GM18951 (cell line): ENCODE data around the gene FBXO10.
"Not testable (repeated sequence)": the region's sequence is repeated elsewhere in the genome, so short reads cannot be mapped to it uniquely, and the experiment has no call there.

Source experiments
- POLR2A ChIP-seq: IDR thresholded peaks from 4 replicates; pipeline ENCODE4 v1.6.1; 2011; ENCODE audit warnings: mild to moderate bottlenecking; ENCODE audit not compliant: insufficient read length, insufficient read depth; ENCODE audit errors: extremely low read depth
- in situ Hi-C: fragments of 300-500 bp; cut with MboI; formaldehyde crosslinking; loops from one replicate; pipeline ENCODE4 v1.12.0; 2022; ENCODE audit warnings: low sequenced_read_pairs, mixed read lengths, inconsistent platforms; ENCODE audit not compliant: unreplicated experiment

Gene FBXO10

GRCh38 chr9:37528652-37529471 is 47.3 kb downstream of the FBXO10 start:
- TF ChIP-seq POLR2A, result no peak
- in situ Hi-C loops, result no loop called here

GRCh38 chr9:37523916-37524315 is 52.3 kb downstream of the FBXO10 start:
- in situ Hi-C loops, result no loop called here
- no peak for TF ChIP-seq POLR2A

GRCh38 chr9:37522971-37523370 is 53.2 kb downstream of the FBXO10 start:
- in situ Hi-C loops, result no loop called here
- TF ChIP-seq POLR2A, result no peak

- no peak for TF ChIP-seq POLR2A
- in situ Hi-C loops, result no loop called here
Observed at GRCh38 chr9:37521111-37521510, 55.1 kb downstream of the FBXO10 start.

GRCh38 chr9:37520641-37521040 is 55.5 kb downstream of the FBXO10 start:
- TF ChIP-seq POLR2A, result no peak
- in situ Hi-C loops, result no loop called here

- in situ Hi-C loops, result no loop called here
- no peak for TF ChIP-seq POLR2A
Observed at GRCh38 chr9:37517923-37518322, 58.3 kb downstream of the FBXO10 start.

- TF ChIP-seq POLR2A, result no peak
- in situ Hi-C loops, result no loop called here
Observed at GRCh38 chr9:37515620-37516258, 60.4 kb downstream of the FBXO10 start.

- TF ChIP-seq POLR2A, result no peak
- in situ Hi-C loops, result no loop called here
Observed at GRCh38 chr9:37514999-37515398, 61.2 kb downstream of the FBXO10 start.

GRCh38 chr9:37514415-37514814 is 61.8 kb downstream of the FBXO10 start:
- in situ Hi-C loops, result not testable (repeated sequence)

GRCh38 chr9:37512437-37512836 is 63.7 kb downstream of the FBXO10 start:
- in situ Hi-C loops, result no loop called here
- TF ChIP-seq POLR2A, result no peak

GRCh38 chr9:37511016-37512010 is 64.9 kb downstream of the FBXO10 start:
- TF ChIP-seq POLR2A, result no peak
- in situ Hi-C loops, result no loop called here

- in situ Hi-C loops, result not testable (repeated sequence)
Observed at GRCh38 chr9:37510053-37510452, 66.1 kb downstream of the FBXO10 start.

GRCh38 chr9:37509536-37509935 is 66.6 kb downstream of the FBXO10 start:
- no peak for TF ChIP-seq POLR2A
- in situ Hi-C loops, result no loop called here
